Effector memory CD4-positive, alpha-beta T cell (primary cell): ENCODE results near the gene TMEM141.
"Not testable (repeated sequence)": the region's sequence is repeated elsewhere in the genome, so short reads cannot be mapped to it uniquely, and the experiment has no call there.

Source experiments
- DNase-seq, 3 donors: peaks; one replicate each; pipeline ENCODE4 v3.0.0-alpha.2; 2020
- H3K27ac ChIP-seq: 2 replicates; pipeline ENCODE4 v1.7.0; 2013; ENCODE audit warnings: mild to moderate bottlenecking, low read length, moderate library complexity; ENCODE audit not compliant: insufficient read depth, poor library complexity, severe bottlenecking
- H3K27me3 ChIP-seq: replicated peaks from 2 replicates; pipeline ENCODE4 v1.7.0; 2013; ENCODE audit warnings: mild to moderate bottlenecking, low read length; ENCODE audit not compliant: insufficient read depth, control insufficient read depth, poor library complexity, severe bottlenecking
- H3K36me3 ChIP-seq: 2 replicates; pipeline ENCODE4 v1.7.0; 2013; ENCODE audit warnings: mild to moderate bottlenecking, low read length, moderate library complexity; ENCODE audit not compliant: control insufficient read depth, insufficient read depth
- H3K4me1 ChIP-seq: 2 replicates; pipeline ENCODE4 v1.7.0; 2013; ENCODE audit warnings: low read length, mild to moderate bottlenecking; ENCODE audit not compliant: control insufficient read depth, insufficient read depth, poor library complexity, severe bottlenecking
- H3K4me3 ChIP-seq: 2 replicates; pipeline ENCODE4 v1.7.0; 2013; ENCODE audit warnings: low read length, low read depth, mild to moderate bottlenecking; ENCODE audit not compliant: insufficient read depth, poor library complexity, severe bottlenecking
- H3K9me3 ChIP-seq: 2 replicates; pipeline ENCODE4 v1.7.0; 2013; ENCODE audit warnings: mild to moderate bottlenecking, low read length, moderate library complexity; ENCODE audit not compliant: control insufficient read depth

TMEM141 gene

DNA sequence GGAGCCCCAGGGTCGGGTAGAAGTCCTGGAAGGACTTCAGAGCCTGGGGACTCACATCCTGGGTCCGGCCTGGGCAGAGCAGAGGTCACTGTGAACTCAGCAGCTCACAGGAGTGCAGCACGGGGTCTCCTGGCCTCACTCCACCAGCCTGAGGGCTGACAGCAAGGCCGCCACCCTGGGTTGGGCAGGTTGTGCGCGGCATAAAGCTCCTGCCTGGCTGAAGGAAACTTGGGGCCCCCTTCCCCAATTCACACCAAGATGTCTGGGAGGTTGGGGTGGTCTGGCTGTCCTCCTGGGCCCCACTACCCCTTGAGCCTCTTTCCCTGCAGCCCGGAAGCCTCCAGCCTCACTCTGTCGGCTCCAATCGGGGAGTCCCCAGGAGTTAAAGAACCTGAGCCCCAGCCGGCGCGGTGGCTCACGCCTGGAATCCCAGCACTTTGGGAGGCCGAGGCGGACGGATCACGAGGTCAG is 28.9 kb upstream of the TMEM141 start:
- Histone ChIP-seq H3K4me3 (no peak overlapping the region), H3K4me1 (peaks cover 4% of the 10 kb centered on the region), H3K9me3 (no peaks in the 10 kb centered on the region), H3K36me3 (no peaks in the 10 kb centered on the region), H3K27me3 (no peaks in the 10 kb centered on the region), H3K27ac (no peak overlapping the region)
- DNase-seq = no peak

DNA sequence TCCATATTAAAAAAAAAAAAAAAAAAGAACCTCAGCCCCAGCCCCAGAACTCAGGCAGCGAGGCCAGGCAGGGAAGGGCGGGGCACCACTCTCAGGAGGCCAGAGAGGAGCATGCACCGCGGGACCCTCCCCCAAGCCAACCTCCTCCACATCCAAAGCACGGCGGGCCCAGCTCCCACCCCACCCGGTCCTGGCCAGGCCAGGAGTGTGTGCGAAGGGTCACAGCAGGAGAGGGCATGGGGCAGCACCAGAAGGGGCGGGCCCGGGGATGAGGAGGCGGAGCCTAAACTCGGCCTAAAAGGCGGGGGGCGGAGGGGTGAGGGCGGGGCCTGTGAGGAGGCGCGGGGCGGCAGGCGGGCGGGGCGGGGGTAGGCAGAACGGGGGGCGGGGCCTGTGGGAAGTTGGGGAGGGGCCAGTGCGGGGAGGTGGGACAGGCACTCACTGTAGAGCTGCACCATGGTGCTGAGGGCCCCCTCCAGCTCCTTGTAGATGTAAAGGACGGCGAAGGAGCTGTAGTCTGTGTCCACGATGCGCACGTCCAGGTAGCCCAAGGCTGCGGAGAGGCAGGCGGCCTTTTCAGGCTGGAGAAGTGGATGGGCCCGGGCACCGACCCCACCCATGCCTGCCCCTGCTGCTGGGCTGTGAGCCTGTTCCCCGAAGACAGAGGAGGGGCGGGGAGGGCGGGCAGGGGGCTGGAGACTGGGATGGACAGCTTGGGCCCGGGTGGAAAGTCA is 28.1 kb upstream of the TMEM141 start:
- Histone ChIP-seq H3K27me3 (no peaks in the 10 kb centered on the region), H3K9me3 (no peaks in the 10 kb centered on the region), H3K36me3 (no peaks in the 10 kb centered on the region), H3K4me1 (peaks cover 4% of the 10 kb centered on the region), H3K27ac (no peak overlapping the region), H3K4me3 (no peak overlapping the region)
- DNase-seq = peak; percentile 9 to 33 (median 19)

DNA sequence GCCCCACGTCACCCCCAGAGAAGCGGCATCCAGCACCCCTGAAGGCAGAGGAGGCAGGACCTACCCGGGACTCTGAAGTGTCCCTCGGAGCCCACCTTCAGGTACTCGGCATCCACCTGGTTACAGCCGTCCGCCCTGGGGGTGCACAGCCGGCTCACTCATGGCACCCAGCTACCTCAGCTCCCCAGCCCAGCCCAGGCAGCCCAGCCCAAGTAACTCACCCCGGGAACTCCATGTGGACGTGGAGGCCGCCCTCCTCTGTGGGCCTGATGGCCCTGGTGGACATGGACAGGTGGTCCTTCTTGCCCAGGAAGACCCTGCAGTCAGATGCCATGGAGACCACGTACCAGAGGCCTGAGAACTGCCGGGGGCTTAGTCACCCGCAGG is 27.5 kb upstream of the TMEM141 start:
- no peaks in the 10 kb centered on the region for H3K36me3 ChIP-seq
- H3K9me3 ChIP-seq = no peaks in the 10 kb centered on the region
- H3K4me1 ChIP-seq = peaks cover 4% of the 10 kb centered on the region
- no peak overlapping the region for H3K27ac ChIP-seq
- DNase-seq = no peak
- H3K4me3 ChIP-seq = no peak overlapping the region
- H3K27me3 ChIP-seq = no peaks in the 10 kb centered on the region

DNA sequence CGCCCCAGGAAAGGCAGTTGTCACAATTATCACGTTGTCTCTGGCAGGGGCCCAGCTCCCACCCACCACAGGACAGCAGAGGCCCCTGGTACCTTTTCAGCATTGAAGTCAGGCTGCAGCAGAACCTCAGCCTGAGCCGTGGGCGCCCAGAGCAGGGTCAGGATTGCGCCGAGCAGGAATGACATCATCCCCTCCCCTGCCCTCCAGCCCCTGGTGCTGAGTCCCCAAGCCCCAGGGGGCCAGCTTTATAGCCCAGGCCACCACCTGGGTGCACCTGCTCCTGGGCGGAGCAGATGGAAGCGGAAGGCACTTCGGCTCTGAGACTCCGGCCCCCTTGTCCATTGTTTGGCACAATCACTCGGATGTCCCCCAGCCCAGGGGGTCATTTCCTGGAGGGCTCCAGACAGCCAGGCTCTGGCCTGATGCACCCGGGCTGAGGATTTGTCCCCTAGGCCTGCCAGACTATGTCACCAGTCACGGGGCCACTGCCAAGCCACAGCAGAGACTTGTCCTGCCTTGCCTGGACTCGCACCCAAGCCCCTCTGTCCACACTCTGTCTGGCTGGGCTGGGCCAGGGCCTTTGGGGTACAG is 26.7 kb upstream of the TMEM141 start, which contains the start of gene LCN15:
TSS of gene LCN15 (minus strand) at position 218 of the 591 bp plus-strand sequence. CDS start at position 188, 30 bp downstream.
- DNase-seq = no peak
- no peak within 1 kb of the TSS for H3K4me3 ChIP-seq
- H3K36me3 ChIP-seq = no peaks in the 10 kb centered on the region
- no peak within 1 kb of the TSS for H3K27ac ChIP-seq
- no peaks in the 10 kb centered on the region for H3K9me3 ChIP-seq
- no peaks in the 10 kb centered on the region for H3K27me3 ChIP-seq
- H3K4me1 ChIP-seq = peaks cover 4% of the 10 kb centered on the region

DNA sequence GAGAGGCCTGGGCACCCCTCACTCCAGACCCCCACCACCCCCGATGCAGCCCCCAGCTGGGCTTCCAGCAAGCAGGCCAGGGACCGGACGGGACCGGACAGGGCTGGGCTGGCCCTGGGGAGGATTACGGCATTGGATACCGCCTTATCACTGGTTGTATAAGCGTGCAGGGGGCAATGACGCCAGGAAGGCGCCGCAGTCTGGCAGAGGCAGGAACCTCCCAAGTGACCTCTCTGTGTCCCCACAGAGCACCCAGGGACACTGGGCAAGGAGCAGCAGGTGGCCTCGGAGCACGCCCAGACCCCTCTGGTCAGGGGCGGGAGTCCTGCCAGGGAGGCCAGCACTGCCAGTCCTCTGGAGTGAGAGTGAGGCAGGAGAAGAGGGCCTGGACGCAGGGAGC is 26.1 kb upstream of the TMEM141 start:
- no peaks in the 10 kb centered on the region for H3K9me3 ChIP-seq
- H3K27me3 ChIP-seq = no peaks in the 10 kb centered on the region
- H3K4me1 ChIP-seq = peaks cover 4% of the 10 kb centered on the region
- DNase-seq = no peak
- no peaks in the 10 kb centered on the region for H3K36me3 ChIP-seq
- no peak overlapping the region for H3K27ac ChIP-seq
- H3K4me3 ChIP-seq = no peak overlapping the region

DNA sequence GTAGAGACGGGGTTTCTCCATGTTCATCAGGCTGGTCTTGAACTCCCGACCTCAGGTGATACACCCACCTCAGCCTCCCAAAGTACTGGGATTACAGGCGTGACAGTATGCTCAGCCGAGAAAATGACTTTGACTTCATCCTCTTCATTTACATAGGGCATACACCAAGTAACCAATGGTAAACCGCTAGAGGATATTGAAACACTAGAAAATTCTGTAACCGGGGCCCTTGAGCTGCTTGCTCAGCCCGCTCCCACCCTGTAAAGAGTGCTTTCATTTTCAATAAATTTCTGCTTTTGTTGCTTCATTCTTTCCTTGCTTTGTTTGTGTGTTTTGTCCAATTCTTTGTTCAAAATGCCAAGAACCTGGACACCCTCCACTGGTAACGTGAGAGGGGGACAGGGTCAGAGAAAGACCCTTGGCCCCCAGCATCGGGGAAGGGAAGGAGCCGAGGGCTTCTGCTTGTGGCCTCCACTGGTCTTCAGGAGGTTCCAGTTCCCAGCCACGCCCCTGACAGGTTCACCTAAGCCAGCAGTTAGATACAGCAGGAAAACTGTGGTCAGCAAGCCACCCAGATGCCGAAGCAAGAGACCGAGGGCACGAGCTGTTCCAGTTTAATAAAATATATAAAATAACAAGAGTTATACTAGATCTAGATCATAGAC is 25.3 kb upstream of the TMEM141 start:
- H3K27me3 ChIP-seq, H3K27ac ChIP-seq, DNase-seq, H3K9me3 ChIP-seq, H3K36me3 ChIP-seq, H3K4me3 ChIP-seq, H3K4me1 ChIP-seq: not testable (repeated sequence)

DNA sequence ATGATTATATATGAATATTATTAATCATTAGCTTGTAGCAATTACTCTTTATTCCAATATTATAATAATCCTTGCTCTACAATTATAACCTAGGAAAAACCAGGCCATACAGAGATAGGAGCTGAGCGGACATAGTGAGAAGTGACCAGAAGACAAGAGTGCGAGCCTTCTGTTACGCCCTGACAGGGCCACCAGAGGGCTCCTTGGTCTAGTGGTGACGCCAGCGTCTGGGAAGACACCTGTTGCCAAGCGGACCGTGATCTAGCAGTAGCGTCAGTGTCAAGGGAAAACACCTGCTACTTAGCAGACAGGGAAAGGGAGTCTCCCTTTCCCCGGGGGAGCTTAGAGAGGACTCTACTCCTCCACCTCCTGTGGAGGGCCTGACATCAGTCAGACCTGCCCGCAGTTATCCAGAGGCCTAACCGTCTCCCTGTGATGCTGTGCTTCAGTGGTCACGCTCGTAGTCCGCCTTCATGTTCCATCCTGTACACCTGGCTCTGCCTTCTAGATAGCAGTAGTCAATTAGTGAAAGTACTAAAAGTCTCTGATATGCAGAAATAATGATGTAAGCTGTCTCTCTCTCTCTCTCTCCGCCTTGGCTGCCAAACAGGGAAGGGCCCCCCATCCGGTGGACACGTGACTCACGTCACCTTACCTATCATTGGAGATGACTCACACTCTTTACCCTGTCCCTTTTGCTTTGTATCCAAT is 24.6 kb upstream of the TMEM141 start:
- H3K27me3 ChIP-seq, H3K36me3 ChIP-seq, H3K27ac ChIP-seq, H3K4me1 ChIP-seq, H3K9me3 ChIP-seq, H3K4me3 ChIP-seq: not testable (repeated sequence)
- DNase-seq = peak; percentile 39 to 49 (median 47)

DNA sequence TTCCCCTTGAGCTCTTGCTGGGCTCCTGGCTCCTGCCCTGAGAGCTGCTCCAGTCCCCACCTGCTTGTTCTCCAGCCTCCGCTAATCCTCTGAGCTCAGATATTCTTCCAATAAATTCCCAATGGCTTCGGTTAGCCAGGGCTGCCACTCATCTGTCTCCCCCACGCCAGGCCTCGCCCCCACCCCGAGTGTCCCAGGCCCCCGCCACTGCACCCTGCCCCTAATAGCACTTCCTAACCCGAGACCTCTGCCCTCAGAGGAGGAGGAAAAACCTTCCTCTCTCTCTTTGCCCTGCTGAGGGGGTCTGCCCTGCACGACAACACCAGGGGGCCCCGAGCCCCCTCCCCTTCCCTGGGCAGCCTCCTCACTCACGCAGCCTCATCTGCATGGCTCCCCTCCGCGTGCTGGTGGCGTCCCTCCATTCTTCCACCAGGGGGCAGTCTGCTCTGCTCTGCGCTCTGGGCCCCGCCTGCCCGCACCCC is 21.4 kb upstream of the TMEM141 start:
- Histone ChIP-seq H3K9me3 (no peaks in the 10 kb centered on the region), H3K27ac (no peak overlapping the region), H3K4me1 (peaks cover 4% of the 10 kb centered on the region), H3K27me3 (no peaks in the 10 kb centered on the region), H3K4me3 (no peak overlapping the region), H3K36me3 (no peaks in the 10 kb centered on the region)
- DNase-seq = peak in 1 of 3 donors; percentile 17

DNA sequence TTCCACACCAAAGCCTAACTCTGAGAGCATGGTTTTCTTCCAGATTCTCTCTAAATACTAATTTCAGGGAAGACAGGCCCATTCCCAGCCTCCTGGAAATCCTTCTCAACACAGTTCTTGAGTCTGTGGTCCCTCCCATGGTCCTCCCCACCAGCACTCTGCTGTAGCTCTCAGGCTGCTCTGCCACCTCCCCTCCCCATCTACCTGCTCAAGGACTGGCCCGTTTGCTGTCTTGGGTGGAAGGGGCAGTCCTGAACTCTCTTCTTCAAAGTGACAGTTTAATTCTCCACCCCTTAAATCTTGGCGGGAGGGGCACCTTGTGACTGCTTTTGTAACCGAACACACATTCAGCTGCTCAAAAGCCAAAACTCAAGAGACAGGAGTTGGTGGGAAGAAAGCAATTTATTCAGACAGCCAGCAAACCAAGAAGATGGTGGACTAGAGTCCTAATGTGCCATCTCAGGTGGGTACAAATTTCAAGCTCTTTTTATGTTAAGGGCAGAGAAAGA is 19.2 kb upstream of the TMEM141 start:
- DNase-seq = no peak
- Histone ChIP-seq H3K36me3 (no peaks in the 10 kb centered on the region), H3K27me3 (no peaks in the 10 kb centered on the region), H3K9me3 (no peaks in the 10 kb centered on the region), H3K4me3 (no peak overlapping the region), H3K27ac (no peak overlapping the region), H3K4me1 (peaks cover 2% of the 10 kb centered on the region)
